H4 (cell line): ENCODE data around the gene GAS7. TPM values are rescaled to one million over a fixed set of nuclear protein-coding genes. Genes with fewer than 3 reads are reported as not detected.

Experiments used
- DNase-seq: peaks from one replicate; pipeline ENCODE4 v3.0.0-alpha.2; 2015; ENCODE audit warnings: low spot score
- total RNA-seq: library from RNA; depleted of rRNA; stranded (reverse); fragments of >200 nt; shearing (Covaris generic); gene quantifications from 2 replicates; pipeline ENCODE4 v1.2.3, GENCODE V29; 2014

Gene GAS7
- total RNA-seq, 1 experiment from 2014 or later, result 1.1 TPM

- DNase-seq, result no peak
Measured at GRCh38 chr17:10051112-10051511, 147.3 kb downstream of the GAS7 start.

GRCh38 chr17:10050597-10051101 lies 147.8 kb downstream of the GAS7 start:
- no peak for DNase-seq

- no peak for DNase-seq
Measured at GRCh38 chr17:10048629-10049350, 149.6 kb downstream of the GAS7 start.

- DNase-seq, result no peak
Measured at GRCh38 chr17:10046786-10047785, 151.3 kb downstream of the GAS7 start.

GRCh38 chr17:10045871-10046658 lies 152.3 kb downstream of the GAS7 start:
- no peak for DNase-seq

- no peak for DNase-seq
Measured at GRCh38 chr17:10042589-10043244, 155.7 kb downstream of the GAS7 start.

GRCh38 chr17:10041916-10042588 lies 156.4 kb downstream of the GAS7 start:
- no peak for DNase-seq

- DNase-seq, result no peak
Measured at GRCh38 chr17:10041287-10041612, 157.2 kb downstream of the GAS7 start.

GRCh38 chr17:10036511-10037061 lies 161.8 kb downstream of the GAS7 start:
- no peak for DNase-seq

- no peak for DNase-seq
Measured at GRCh38 chr17:10035885-10036284, 162.5 kb downstream of the GAS7 start.

- no peak for DNase-seq
Measured at GRCh38 chr17:10034719-10035475, 163.5 kb downstream of the GAS7 start.

- no peak for DNase-seq
Measured at GRCh38 chr17:10033959-10034358, 164.4 kb downstream of the GAS7 start.

GRCh38 chr17:10033449-10033848 lies 165.0 kb downstream of the GAS7 start:
- DNase-seq, result no peak

GRCh38 chr17:10032118-10032852 lies 166.1 kb downstream of the GAS7 start:
- DNase-seq, result no peak

GRCh38 chr17:10031606-10032005 lies 166.8 kb downstream of the GAS7 start:
- no peak for DNase-seq

- no peak for DNase-seq
Measured at GRCh38 chr17:10031127-10031526, 167.3 kb downstream of the GAS7 start.

GRCh38 chr17:10029129-10029528 lies 169.3 kb downstream of the GAS7 start:
- no peak for DNase-seq

- DNase-seq, result no peak
Measured at GRCh38 chr17:10025976-10026901, 172.2 kb downstream of the GAS7 start.
